OCI-LY3 (cell line): Measurements from ENCODE around the gene NRAP.

Source experiments
- CTCF ChIP-seq: fragments of 200-600, 300-600 bp; sonication (generic); IDR thresholded peaks from 2 replicates; pipeline ENCODE4 v1.5.1; 2014; ENCODE audit warnings: antibody characterized with exemption, low read length, low read depth
- EZH2phosphoT487 ChIP-seq: fragments of 200-600 bp; shearing (Covaris generic); IDR thresholded peaks from 2 replicates; pipeline ENCODE4 v1.6.1; 2018; ENCODE audit warnings: antibody characterized with exemption, mixed run types, low read depth

GRCh38 chr10:113555245-113555644, 108.6 kb downstream of the NRAP start:
- no peak for TF ChIP-seq CTCF
- no peak for TF ChIP-seq EZH2phosphoT487
